A549 treated with dexamethasone at 1 μM for 4 hours (cell line): ENCODE results near the gene MAN2A2. TPM values are rescaled to one million over a fixed set of nuclear protein-coding genes. Genes with fewer than 3 reads are reported as not detected.

Source experiments
- total RNA-seq: library from RNA; stranded (reverse); fragments of 200-300 nt; extraction: Qiagen RNA extraction; gene quantifications from 5 replicates; pipeline ENCODE4 v1.2.3, GENCODE V29; 2022

The MAN2A2 gene
- total RNA-seq: 17.5 to 33.1 TPM (median 26.2 TPM) in 5 replicates

DNA sequence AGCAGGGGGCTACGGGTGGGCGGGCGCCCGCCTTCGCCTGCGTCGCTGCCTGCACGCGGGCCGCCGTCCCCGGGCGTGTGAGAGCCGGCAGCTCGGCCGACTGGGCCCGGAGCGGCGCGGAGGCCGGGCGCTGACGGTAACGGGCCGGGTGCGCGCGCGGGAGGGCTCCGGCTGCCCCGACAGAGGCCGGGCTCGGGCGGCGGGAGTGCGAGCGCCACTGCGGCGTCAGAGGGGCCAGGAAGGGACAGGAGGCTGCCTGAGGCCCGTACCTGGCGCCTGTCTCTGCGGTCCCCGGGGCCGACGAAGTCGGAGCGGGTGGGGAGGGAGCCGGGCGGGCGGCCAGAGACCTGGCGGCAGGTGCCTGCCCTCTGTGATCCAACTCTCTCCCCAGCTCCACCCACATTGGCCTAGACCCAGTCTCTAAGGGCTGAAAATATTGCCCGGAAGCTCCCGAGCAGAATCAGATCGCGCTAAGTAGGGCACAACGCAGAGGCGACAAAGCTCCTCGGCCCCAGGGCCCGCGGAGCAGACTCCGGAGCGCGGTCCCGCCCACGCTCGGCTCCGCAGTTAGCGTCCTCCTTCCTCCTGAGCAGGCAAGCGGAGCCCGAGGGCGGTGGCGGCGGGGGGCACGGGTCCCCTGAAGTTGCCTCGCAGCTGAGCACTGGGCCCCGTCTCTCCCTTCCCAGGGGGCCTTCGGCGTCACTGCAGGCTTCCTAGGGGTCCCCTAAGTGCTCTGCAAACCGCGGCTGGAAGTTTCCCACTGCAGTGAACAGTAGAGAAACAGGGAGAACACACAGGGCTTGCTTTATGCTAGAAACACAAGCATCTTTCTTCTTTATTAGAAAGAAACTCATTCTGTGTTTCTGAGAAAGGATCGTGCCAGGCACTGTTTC is at the start of gene MAN2A2:
MAN2A2 (plus strand) TSS at position 463 of the 893 bp plus-strand sequence. CDS start 906 bp downstream, outside the sequence.

DNA sequence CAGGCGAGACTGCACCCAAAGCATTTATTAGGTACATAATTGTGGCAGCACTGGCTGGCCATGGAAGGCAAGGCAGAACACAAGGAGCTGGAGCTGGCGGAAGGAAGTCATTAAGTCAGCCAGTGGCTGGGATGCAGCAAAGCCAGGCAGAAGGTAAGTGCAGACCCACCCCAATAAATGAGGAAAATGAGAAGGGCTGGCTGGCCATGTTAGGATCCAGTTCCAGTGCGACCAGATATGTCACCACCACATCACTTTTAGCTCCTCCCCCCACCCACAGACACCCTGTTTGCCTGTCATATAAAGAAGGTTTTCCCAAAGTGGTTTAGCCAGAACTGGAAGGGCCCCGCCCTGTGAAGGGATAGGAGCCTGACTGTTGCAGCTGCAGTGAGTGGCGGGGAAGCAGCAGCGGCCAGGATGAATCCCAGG is 34.8 kb upstream of the MAN2A2 start, which contains the start of gene FURIN:
FURIN (plus strand) TSS at position 328 of the 429 bp plus-strand sequence. CDS start 7,153 bp downstream, outside the sequence.

DNA sequence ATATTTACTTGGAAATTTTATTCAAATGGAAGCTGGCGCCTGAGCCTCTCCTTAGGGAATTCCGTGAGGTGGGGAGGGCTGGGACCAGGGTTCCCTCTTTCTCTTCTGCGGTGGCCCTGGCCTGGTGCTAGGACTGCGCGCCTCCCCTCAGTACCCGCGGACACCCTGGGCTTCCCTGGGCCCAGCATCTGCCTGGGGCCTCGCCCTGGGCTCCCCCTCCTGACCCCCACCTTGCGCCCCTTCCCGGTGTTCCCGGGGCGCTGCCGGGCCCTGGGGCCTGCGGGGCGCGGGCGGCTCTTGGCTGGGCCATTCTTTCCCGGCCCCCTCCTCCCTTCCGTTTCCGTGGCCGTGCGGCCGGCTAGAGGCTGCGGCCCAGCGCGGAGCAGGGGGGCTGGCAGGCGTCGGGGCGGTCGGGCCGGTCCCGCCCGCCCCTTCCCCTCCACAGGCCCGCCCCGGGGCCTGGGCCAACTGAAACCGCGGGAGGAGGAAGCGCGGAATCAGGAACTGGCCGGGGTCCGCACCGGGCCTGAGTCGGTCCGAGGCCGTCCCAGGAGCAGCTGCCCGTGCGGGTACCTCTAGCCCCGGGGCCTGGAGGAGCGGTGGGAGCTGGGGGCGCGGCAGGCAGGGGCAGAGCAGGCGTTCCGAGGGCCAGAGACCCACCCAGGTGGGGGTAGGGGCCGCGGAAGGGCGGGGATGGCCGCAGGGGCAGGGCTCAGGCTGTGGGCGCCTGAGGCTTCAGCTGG is 19.0 kb upstream of the MAN2A2 start, which contains the start of gene FES:
FES (plus strand) TSS at position 529 of the 743 bp plus-strand sequence. CDS start 542 bp downstream, outside the sequence.

GRCh38 chr15:90931828-90932659 is 28.9 kb downstream of the MAN2A2 start, which contains the start of gene HDDC3:
Gene HDDC3 (minus strand): TSS chr15:90932549. CDS start chr15:90932540, 9 bp downstream.

GRCh38 chr15:90934949-90935751 is 32.0 kb downstream of the MAN2A2 start, which contains the start of gene UNC45A:
Gene UNC45A (plus strand): TSS chr15:90935285. CDS start chr15:90935325, 40 bp downstream.

DNA sequence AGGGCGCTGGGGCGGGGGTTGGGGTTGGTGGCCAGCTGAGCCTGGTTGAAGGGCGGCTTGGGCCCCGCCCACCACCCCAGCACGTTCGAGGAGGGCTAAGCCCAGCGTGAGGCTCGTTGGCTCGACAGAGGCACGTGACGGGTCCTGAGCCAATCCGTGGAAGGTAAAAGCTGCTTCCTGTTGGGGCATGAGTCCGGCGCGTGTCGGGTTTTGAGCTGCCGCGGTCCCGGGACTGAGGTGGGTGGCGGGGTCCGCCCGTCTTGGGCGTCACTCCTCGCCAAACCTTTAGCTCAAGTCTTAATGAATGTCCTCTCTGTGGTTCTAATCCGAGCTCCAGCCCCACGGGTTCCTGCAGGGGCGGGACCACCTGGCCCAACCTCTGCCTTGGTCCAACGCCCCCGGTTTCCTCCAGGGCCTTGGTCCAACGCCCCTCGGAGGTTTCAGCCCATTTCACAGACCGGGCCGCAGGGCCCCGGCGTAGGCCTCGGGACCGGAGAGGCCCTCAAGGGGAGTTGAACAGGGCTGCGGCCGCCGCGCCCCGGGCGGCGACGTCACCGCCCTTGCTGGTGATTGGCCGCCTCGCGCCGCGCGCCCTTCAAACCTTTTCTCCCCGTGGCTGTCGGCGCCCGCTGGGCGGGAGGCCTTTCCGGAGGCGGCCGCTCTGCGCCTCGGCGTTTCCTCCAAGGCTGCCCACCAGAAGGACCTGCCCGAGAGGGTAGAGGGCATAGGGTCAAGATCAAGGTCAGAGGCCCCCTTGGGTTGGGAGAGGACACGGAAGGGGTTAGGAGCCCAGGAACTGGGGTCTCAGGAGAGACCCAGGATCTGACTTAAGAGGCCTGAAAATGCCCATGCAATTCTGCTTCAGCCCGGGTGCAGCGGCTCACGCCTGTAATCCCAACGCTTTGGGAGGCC is 51.9 kb downstream of the MAN2A2 start, which contains the start of gene RCCD1:
RCCD1 (plus strand) TSS at position 173 of the 912 bp plus-strand sequence. CDS start 1,851 bp downstream, outside the sequence.

Other genes starting within 250 kb of the MAN2A2 start
- 13.7 to 15.5 TPM (median 14.7 TPM) in 5 replicates for gene BLM, start 186.0 kb upstream of the MAN2A2 start, total RNA-seq
- gene FURIN, start 34.7 kb upstream of the MAN2A2 start, total RNA-seq: 41.5 to 69.8 TPM (median 61.8 TPM) in 5 replicates
- 0.58 to 0.83 TPM (median 0.61 TPM) in 5 replicates for gene FES, start 18.8 kb upstream of the MAN2A2 start, total RNA-seq
- gene HDDC3, start 29.2 kb downstream of the MAN2A2 start, total RNA-seq: 33.1 to 36.7 TPM (median 34.3 TPM) in 5 replicates
- gene UNC45A, start 32.0 kb downstream of the MAN2A2 start, total RNA-seq: 45.3 to 62.6 TPM (median 58.8 TPM) in 5 replicates
- 23.7 to 41.5 TPM (median 29.0 TPM) in 5 replicates for gene RCCD1, start 51.6 kb downstream of the MAN2A2 start, total RNA-seq
- 183 to 217 TPM (median 210 TPM) in 5 replicates for gene PRC1, start 91.2 kb downstream of the MAN2A2 start, total RNA-seq
- 12.6 to 18.0 TPM (median 14.5 TPM) in 5 replicates for gene VPS33B, start 119.3 kb downstream of the MAN2A2 start, total RNA-seq
- 0.06 to 0.29 TPM (median 0.13 TPM) in 5 replicates for gene SV2B, start 197.0 kb downstream of the MAN2A2 start, total RNA-seq